IMR-90 (cell line): Measurements from ENCODE around the gene TEX14. TPM values are rescaled to one million over a fixed set of nuclear protein-coding genes. Genes with fewer than 3 reads are reported as not detected.

Experiments
- ATAC-seq: fragments of 200-7000 bp; cut with Tn5 transposase; 2 replicates; pipeline ENCODE4 v1.9.1; 2020; ENCODE audit warnings: low read depth, mild to moderate bottlenecking, moderate library complexity
- BruUV-seq: library from RNA; stranded (reverse); fragments of 400-500 nt; replicated peaks from 2 replicates; lab custom pipeline; 2021; lab: Mats Ljungman, UMichigan
- CTCF ChIA-PET: fragments of 300-600 bp; formaldehyde crosslinking; extraction: SDS; loops from one replicate; lab custom pipeline; 2021; ENCODE audit warnings: antibody characterized with exemption; lab: Yijun Ruan, JAX
- POLR2A ChIA-PET: fragments of 300-600 bp; sonication (Branson Sonifier 250); formaldehyde crosslinking; loops from one replicate; lab custom pipeline; 2022; ENCODE audit warnings: antibody characterized with exemption; ENCODE audit not compliant: unreplicated experiment; lab: Charles Lee
- DNase-seq: peaks from one replicate; pipeline ENCODE4 v3.0.0; 2013
- H2AFZ ChIP-seq: replicated peaks from 2 replicates; pipeline ENCODE3; 2013; ENCODE audit warnings: low read length, mild to moderate bottlenecking; ENCODE audit not compliant: poor library complexity
- H2AK5ac ChIP-seq: 2 replicates; pipeline ENCODE4 v1.6.1; 2013; ENCODE audit warnings: low read depth, low read length, inconsistent platforms
- H2AK9ac ChIP-seq: replicated peaks from 2 replicates; pipeline ENCODE3; 2013; ENCODE audit warnings: mild to moderate bottlenecking, low read depth, low read length, moderate library complexity; ENCODE audit not compliant: poor library complexity
- H2BK120ac ChIP-seq: 2 replicates; pipeline ENCODE4 v1.6.1; 2013; ENCODE audit warnings: low read depth, low read length, inconsistent platforms
- H2BK15ac ChIP-seq: 3 replicates; pipeline ENCODE4 v1.6.1; 2013; ENCODE audit warnings: low read depth, low read length, inconsistent platforms
- H2BK20ac ChIP-seq: 2 replicates; pipeline ENCODE4 v1.6.1; 2013; ENCODE audit warnings: low read depth, mild to moderate bottlenecking, inconsistent platforms, low read length, moderate library complexity
- H2BK5ac ChIP-seq: 2 replicates; pipeline ENCODE4 v1.6.1; 2013; ENCODE audit warnings: mild to moderate bottlenecking, low read depth, low read length, inconsistent platforms; ENCODE audit not compliant: poor library complexity, severe bottlenecking
- H3K14ac ChIP-seq: replicated peaks from 2 replicates; pipeline ENCODE4 v1.6.1; 2013; ENCODE audit warnings: low read depth, low read length, inconsistent platforms
- H3K18ac ChIP-seq: 2 replicates; pipeline ENCODE4 v1.6.1; 2013; ENCODE audit warnings: low read depth, low read length, control low read depth
- H3K23ac ChIP-seq: 2 replicates; pipeline ENCODE4 v1.6.1; 2013; ENCODE audit warnings: low read depth, low read length, inconsistent platforms
- H3K27ac ChIP-seq: 2 replicates; pipeline ENCODE4 v1.5.1; 2013; ENCODE audit warnings: mild to moderate bottlenecking, control low read depth, low read length; ENCODE audit not compliant: insufficient read depth
- H3K27me3 ChIP-seq: 2 replicates; pipeline ENCODE4 v1.6.1; 2013; ENCODE audit warnings: low read length; ENCODE audit not compliant: control insufficient read depth, insufficient read depth
- H3K36me3 ChIP-seq: 2 replicates; pipeline ENCODE4 v1.6.1; 2013; ENCODE audit warnings: low read length, mixed read lengths; ENCODE audit not compliant: control insufficient read depth, insufficient read depth
- H3K4ac ChIP-seq: 2 replicates; pipeline ENCODE4 v1.6.1; 2013; ENCODE audit warnings: low read depth, low read length, inconsistent platforms
- H3K4me1 ChIP-seq: 2 replicates; pipeline ENCODE4 v1.6.1; 2013; ENCODE audit warnings: low read length, mixed read lengths; ENCODE audit not compliant: control insufficient read depth, insufficient read depth
- H3K4me2 ChIP-seq: 2 replicates; pipeline ENCODE4 v1.6.1; 2013; ENCODE audit warnings: low read depth, mild to moderate bottlenecking, control low read depth, low read length, moderate library complexity
- H3K4me3 ChIP-seq: 2 replicates; pipeline ENCODE4 v1.5.1; 2013; ENCODE audit warnings: low read depth, mild to moderate bottlenecking, control low read depth, low read length, moderate library complexity; ENCODE audit not compliant: insufficient read depth
- H3K56ac ChIP-seq: 2 replicates; pipeline ENCODE4 v1.6.1; 2013; ENCODE audit warnings: low read length, inconsistent platforms; ENCODE audit not compliant: insufficient read depth; ENCODE audit errors: extremely low read depth
- H3K79me1 ChIP-seq, 2 experiments: 2 replicates each; pipeline ENCODE4 v1.6.1; 2013; ENCODE audit warnings: low read length in 2 of 2, inconsistent platforms in 1 of 2, low read depth in 1 of 2
- H3K9ac ChIP-seq: 2 replicates; pipeline ENCODE4 v1.6.1; 2013; ENCODE audit warnings: low read depth, low read length, control low read depth
- H3K9me1 ChIP-seq: 2 replicates; pipeline ENCODE4 v1.6.1; 2013; ENCODE audit warnings: low read length, inconsistent platforms; ENCODE audit not compliant: insufficient read depth
- H3K9me3 ChIP-seq: 2 replicates; pipeline ENCODE4 v1.6.1; 2013; ENCODE audit warnings: low read length; ENCODE audit not compliant: control insufficient read depth, insufficient read depth
- H4K20me1 ChIP-seq: 2 replicates; pipeline ENCODE4 v1.6.1; 2013; ENCODE audit warnings: low read length, inconsistent platforms; ENCODE audit not compliant: insufficient read depth
- H4K5ac ChIP-seq: 2 replicates; pipeline ENCODE4 v1.6.1; 2013; ENCODE audit warnings: mild to moderate bottlenecking, low read depth, low read length, control low read depth
- H4K8ac ChIP-seq, 2 experiments: 2 replicates each; pipeline ENCODE4 v1.6.1; 2013; ENCODE audit warnings: low read depth in 2 of 2, low read length in 2 of 2, control low read depth in 1 of 2, inconsistent platforms in 1 of 2
- H4K91ac ChIP-seq: 2 replicates; pipeline ENCODE4 v1.6.1; 2013; ENCODE audit warnings: low read depth, low read length, inconsistent platforms; ENCODE audit not compliant: insufficient read depth
- CHD1 ChIP-seq: IDR thresholded peaks from 2 replicates; pipeline ENCODE4 v1.6.1; 2012; ENCODE audit warnings: low read depth, low read length, improper control_type of control experiment
- MAFK ChIP-seq: IDR thresholded peaks from 2 replicates; pipeline ENCODE4 v1.6.1; 2012; ENCODE audit warnings: low read depth, low read length, improper control_type of control experiment
- NFE2L2 ChIP-seq: fragments of 150-350 bp; IDR thresholded peaks from 2 replicates; pipeline ENCODE4 v1.6.1; 2016; ENCODE audit warnings: low read depth, mild to moderate bottlenecking, low read length
- POLR2A ChIP-seq: IDR thresholded peaks from 2 replicates; pipeline ENCODE4 v1.6.1; 2012; ENCODE audit warnings: mild to moderate bottlenecking, low read depth, low read length
- RAD21 ChIP-seq: IDR thresholded peaks from 2 replicates; pipeline ENCODE4 v1.6.1; 2012; ENCODE audit warnings: low read length, improper control_type of control experiment
- SMC3 ChIP-seq: fragments of 150-350 bp; IDR thresholded peaks from 2 replicates; pipeline ENCODE4 v1.6.1; 2016; ENCODE audit warnings: low read depth, mild to moderate bottlenecking, antibody characterized with exemption, low read length, moderate library complexity
- WGBS, 2 experiments: methylation state at CpG; one replicate each; pipeline versions ENCODE4 v1.1.5 to v1.1.7; 2013; ENCODE audit warnings: missing lambda C conversion rate in 2 of 2; ENCODE audit not compliant: insufficient read length in 1 of 2; ENCODE audit errors: extremely low coverage in 2 of 2; 5-methylcytosine and 5-hydroxymethylcytosine counted together
- dilution Hi-C: fragments of 300-500 bp; cut with HindIII; formaldehyde crosslinking; loops from one replicate; pipeline ENCODE4 v1.14.3; 2018; ENCODE audit warnings: low sequenced_read_pairs; ENCODE audit not compliant: unreplicated experiment
- in situ Hi-C: fragments of 300-500 bp; cut with MboI; formaldehyde crosslinking; loops from 3 replicates; pipeline ENCODE4 v1.14.3; 2019; ENCODE audit warnings: low sequenced_read_pairs, inconsistent platforms, mixed read lengths
- intact Hi-C: fragments of 100-400 bp; cut with micrococcal nuclease; formaldehyde crosslinking; loops from 2 replicates; pipeline ENCODE4 v1.10.0; 2022
- polyA plus RNA-seq, 3 experiments: library from polyadenylated mRNA; depleted of rRNA; stranded (reverse); fragments of >200 nt; gene quantifications; 2 replicates each; pipeline ENCODE4 v1.2.3, GENCODE V29; 2012; ENCODE audit warnings: low replicate concordance in 1 of 3
- total RNA-seq: library from RNA; depleted of rRNA; stranded (reverse); fragments of >200 nt; gene quantifications from 2 replicates; pipeline ENCODE4 v1.2.3, GENCODE V29; 2012
- TF ChIP-seq, protein P1 (sequence below): fragments of 150-350 bp; IDR thresholded peaks from 2 replicates; pipeline ENCODE4 v1.6.1; 2016; ENCODE audit warnings: low read depth, mild to moderate bottlenecking, low read length, moderate library complexity, borderline replicate concordance
- TF ChIP-seq, protein P2 (sequence below): fragments of 150-350 bp; IDR thresholded peaks from 2 replicates; pipeline ENCODE4 v1.6.1; 2017; ENCODE audit warnings: mild to moderate bottlenecking, antibody characterized with exemption, low read length, low read depth

Gene TEX14
- total and polyA plus RNA-seq, 2 of the 4 experiments (the other 2 are of a cell fraction) = not detected

DNA sequence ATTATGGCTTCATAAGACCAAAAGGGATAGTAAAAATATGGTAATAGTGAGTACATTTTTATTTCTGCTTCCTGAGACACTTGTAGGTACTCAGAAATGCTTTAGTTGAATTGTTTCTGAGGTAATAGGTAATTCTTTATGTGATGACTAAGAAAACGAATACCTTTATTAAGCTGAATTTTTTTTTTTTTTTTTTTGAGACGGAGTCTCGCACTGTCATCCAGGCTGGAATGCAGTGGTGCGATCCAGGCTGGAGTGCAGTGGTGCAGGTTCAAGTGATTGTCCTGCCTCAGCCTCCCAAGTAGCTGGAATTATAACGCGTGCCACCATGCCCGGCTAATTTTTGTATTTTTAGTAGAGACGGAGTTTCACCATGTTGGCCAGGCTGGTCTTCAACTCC is 2.5 kb upstream of the TEX14 start:
- Histone ChIP-seq H3K14ac (no peak overlapping the region), H4K8ac (no peak overlapping the region), H2BK120ac (no peak overlapping the region), H3K4me3 (no peak overlapping the region), H3K79me1 (peaks cover 9 to 32% of the 10 kb centered on the region in 2 experiments), H3K27ac (no peak overlapping the region), H2AK9ac (no peak overlapping the region), H3K36me3 (no peaks in the 10 kb centered on the region), H4K5ac (no peak overlapping the region), H2AFZ (no peak overlapping the region), H3K9ac (no peak overlapping the region), H3K4me2 (no peak overlapping the region), H4K20me1 (no peaks in the 10 kb centered on the region), H3K4ac (no peak overlapping the region), H3K4me1 (peaks cover 3% of the 10 kb centered on the region), H2BK15ac (no peak overlapping the region), H3K18ac (no peak overlapping the region), H3K27me3 (no peaks in the 10 kb centered on the region), H2BK5ac (no peak overlapping the region), H3K9me1 (peaks cover 2% of the 10 kb centered on the region; the same call in 1 of the 2 replicates), H2BK20ac (no peak overlapping the region), H3K23ac (no peak overlapping the region), H4K91ac (no peak overlapping the region), H2AK5ac (no peak overlapping the region), H3K9me3 (no peaks in the 10 kb centered on the region; the same call in 1 of the 2 replicates), H3K56ac (no peak overlapping the region)
- ATAC-seq (no peak), DNase-seq (no peak)
- CTCF ChIA-PET = interaction anchor here (0.6 kb wide), 1 partner anchor 16 kb away, joined by 3 read pairs; no protein-coding TSS in a partner anchor
- WGBS, 2 experiments = 100% methylated on average over 1 of the region's 8 CpGs; no CpG with 5 or more reads in 1 of the 2 experiments
- BruUV-seq = no TSS peak
- POLR2A ChIA-PET = no interaction called here
- in situ Hi-C loops (no loop called here), intact Hi-C loops (loop anchor here (5.0 kb wide), 1 partner anchor 107 kb away; no protein-coding TSS in a partner anchor), dilution Hi-C loops (no loop called here)
- TF ChIP-seq, protein P1, sequence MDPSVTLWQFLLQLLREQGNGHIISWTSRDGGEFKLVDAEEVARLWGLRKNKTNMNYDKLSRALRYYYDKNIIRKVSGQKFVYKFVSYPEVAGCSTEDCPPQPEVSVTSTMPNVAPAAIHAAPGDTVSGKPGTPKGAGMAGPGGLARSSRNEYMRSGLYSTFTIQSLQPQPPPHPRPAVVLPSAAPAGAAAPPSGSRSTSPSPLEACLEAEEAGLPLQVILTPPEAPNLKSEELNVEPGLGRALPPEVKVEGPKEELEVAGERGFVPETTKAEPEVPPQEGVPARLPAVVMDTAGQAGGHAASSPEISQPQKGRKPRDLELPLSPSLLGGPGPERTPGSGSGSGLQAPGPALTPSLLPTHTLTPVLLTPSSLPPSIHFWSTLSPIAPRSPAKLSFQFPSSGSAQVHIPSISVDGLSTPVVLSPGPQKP = no peak
- TF ChIP-seq, protein P2, sequence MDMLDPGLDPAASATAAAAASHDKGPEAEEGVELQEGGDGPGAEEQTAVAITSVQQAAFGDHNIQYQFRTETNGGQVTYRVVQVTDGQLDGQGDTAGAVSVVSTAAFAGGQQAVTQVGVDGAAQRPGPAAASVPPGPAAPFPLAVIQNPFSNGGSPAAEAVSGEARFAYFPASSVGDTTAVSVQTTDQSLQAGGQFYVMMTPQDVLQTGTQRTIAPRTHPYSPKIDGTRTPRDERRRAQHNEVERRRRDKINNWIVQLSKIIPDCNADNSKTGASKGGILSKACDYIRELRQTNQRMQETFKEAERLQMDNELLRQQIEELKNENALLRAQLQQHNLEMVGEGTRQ = no peak
- TF ChIP-seq SMC3 (no peak), RAD21 (no peak), CHD1 (no peak), MAFK (no peak), POLR2A (no peak), NFE2L2 (no peak)
